ENCODE measurements around the gene CNPY3. TPM values are rescaled to one million over a fixed set of nuclear protein-coding genes. Genes with fewer than 3 reads are reported as not detected.

The CNPY3 gene
- total RNA-seq, 4 donors from 2014 or later = 27.8 to 101 (median 47.9) TPM

- no peak overlapping the region for H3K27ac ChIP-seq
- H3K4me1 ChIP-seq = peaks cover 3 to 16% (median 9%) of the 10 kb centered on the region in 4 donors
- H3K27me3 ChIP-seq = no peaks in the 10 kb centered on the region
- TF ChIP-seq, protein P1, sequence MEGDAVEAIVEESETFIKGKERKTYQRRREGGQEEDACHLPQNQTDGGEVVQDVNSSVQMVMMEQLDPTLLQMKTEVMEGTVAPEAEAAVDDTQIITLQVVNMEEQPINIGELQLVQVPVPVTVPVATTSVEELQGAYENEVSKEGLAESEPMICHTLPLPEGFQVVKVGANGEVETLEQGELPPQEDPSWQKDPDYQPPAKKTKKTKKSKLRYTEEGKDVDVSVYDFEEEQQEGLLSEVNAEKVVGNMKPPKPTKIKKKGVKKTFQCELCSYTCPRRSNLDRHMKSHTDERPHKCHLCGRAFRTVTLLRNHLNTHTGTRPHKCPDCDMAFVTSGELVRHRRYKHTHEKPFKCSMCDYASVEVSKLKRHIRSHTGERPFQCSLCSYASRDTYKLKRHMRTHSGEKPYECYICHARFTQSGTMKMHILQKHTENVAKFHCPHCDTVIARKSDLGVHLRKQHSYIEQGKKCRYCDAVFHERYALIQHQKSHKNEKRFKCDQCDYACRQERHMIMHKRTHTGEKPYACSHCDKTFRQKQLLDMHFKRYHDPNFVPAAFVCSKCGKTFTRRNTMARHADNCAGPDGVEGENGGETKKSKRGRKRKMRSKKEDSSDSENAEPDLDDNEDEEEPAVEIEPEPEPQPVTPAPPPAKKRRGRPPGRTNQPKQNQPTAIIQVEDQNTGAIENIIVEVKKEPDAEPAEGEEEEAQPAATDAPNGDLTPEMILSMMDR (IDR thresholded peaks at IDR 0.05) = peak in 1 of 6 experiments; percentile 7
- no peak for TF ChIP-seq POLR2A (IDR thresholded peaks at IDR 0.05)
- no peak overlapping the region for H3K4me3 ChIP-seq
- H3K9me3 ChIP-seq = no peaks in the 10 kb centered on the region
- peaks cover 0 to 12% (median 0%) of the 10 kb centered on the region in 3 donors for H3K36me3 ChIP-seq
- no peak for DNase-seq
Measured at GRCh38 chr6:42958125-42958524, 28.8 kb downstream of the CNPY3 start.

DNA sequence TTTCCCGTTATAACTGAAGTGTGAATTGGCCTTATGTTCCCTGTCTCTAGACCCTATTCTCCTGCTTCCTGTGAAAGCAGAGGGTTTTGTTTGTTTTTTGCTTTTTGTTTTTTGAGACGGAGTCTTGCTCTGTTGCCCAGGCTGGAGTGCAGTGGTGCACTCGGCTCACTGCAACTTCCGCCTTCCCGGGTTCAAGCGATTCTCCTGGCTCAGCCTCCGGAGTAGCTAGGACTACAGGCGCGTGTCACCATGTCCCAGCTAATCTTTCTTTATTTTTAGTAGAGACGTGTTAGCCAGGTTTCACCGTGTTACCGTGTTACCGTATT is 30.6 kb downstream of the CNPY3 start:
- H3K4me1 ChIP-seq = peaks cover 3 to 16% (median 9%) of the 10 kb centered on the region in 4 donors
- no peaks in the 10 kb centered on the region for H3K27me3 ChIP-seq
- peak overlapping the region; percentile 35 to 62 (median 54) for H3K4me3 ChIP-seq
- H3K27ac ChIP-seq = no peak overlapping the region
- H3K9me3 ChIP-seq = no peaks in the 10 kb centered on the region
- peaks cover 0 to 28% (median 0%) of the 10 kb centered on the region in 3 donors for H3K36me3 ChIP-seq
- no peak for TF ChIP-seq POLR2A (IDR thresholded peaks at IDR 0.05)
- no peak for DNase-seq

GRCh38 chr6:42960243-42961019 is 31.2 kb downstream of the CNPY3 start, which contains the start of gene GNMT:
TSS of gene GNMT (plus strand) at chr6:42960754. CDS start at chr6:42960768, 14 bp downstream.
- TF ChIP-seq, protein P1 (IDR thresholded peaks at IDR 0.05) = peak in 2 of 6 experiments; percentile 6 to 9
- peak; percentile 34 to 63 for TF ChIP-seq POLR2A (IDR thresholded peaks at IDR 0.05)
- Histone ChIP-seq H3K27me3 (no peaks in the 10 kb centered on the region), H3K27ac (peak within 1 kb of the TSS in 1 of 4 donors; percentile 9), H3K36me3 (peaks cover 0 to 33% (median 0%) of the 10 kb centered on the region in 3 donors), H3K9me3 (no peaks in the 10 kb centered on the region), H3K4me3 (peak within 1 kb of the TSS; percentile 35 to 62 (median 54)), H3K4me1 (peaks cover 3 to 16% (median 9%) of the 10 kb centered on the region in 4 donors)
- peak; percentile 49 to 90 (median 87) for DNase-seq

- peak overlapping the region in 1 of 4 donors; percentile 9 for H3K27ac ChIP-seq
- H3K4me1 ChIP-seq = peaks cover 3 to 16% (median 9%) of the 10 kb centered on the region in 4 donors
- TF ChIP-seq POLR2A (IDR thresholded peaks at IDR 0.05) = no peak
- TF ChIP-seq, protein P1 (IDR thresholded peaks at IDR 0.05) = no peak
- H3K27me3 ChIP-seq = no peaks in the 10 kb centered on the region
- peaks cover 0 to 39% (median 0%) of the 10 kb centered on the region in 3 donors for H3K36me3 ChIP-seq
- DNase-seq = no peak
- H3K4me3 ChIP-seq = peak overlapping the region; percentile 35 to 62 (median 54)
- no peaks in the 10 kb centered on the region for H3K9me3 ChIP-seq
Measured at GRCh38 chr6:42961020-42961470, 31.8 kb downstream of the CNPY3 start.

GRCh38 chr6:42962096-42962495 is 32.8 kb downstream of the CNPY3 start:
- Histone ChIP-seq H3K27ac (no peak overlapping the region), H3K4me3 (no peak overlapping the region), H3K27me3 (no peaks in the 10 kb centered on the region), H3K9me3 (no peaks in the 10 kb centered on the region), H3K4me1 (peaks cover 3 to 16% (median 9%) of the 10 kb centered on the region in 4 donors), H3K36me3 (peaks cover 0 to 46% (median 0%) of the 10 kb centered on the region in 3 donors)
- DNase-seq = no peak
- no peak for TF ChIP-seq POLR2A (IDR thresholded peaks at IDR 0.05)
- TF ChIP-seq, protein P1 (IDR thresholded peaks at IDR 0.05) = no peak

Measured in Peyer's patch (tissue), 4 donors.